Chondrocyte (in vitro differentiated cells): Measurements from ENCODE around the gene MYL6B. TPM values are rescaled to one million over a fixed set of nuclear protein-coding genes. Genes with fewer than 3 reads are reported as not detected.

ENCODE experiments used
- DNase-seq: peaks from one replicate; pipeline ENCODE4 v3.0.0; 2021; ENCODE audit warnings: mixed read lengths, low spot score
- H3K27ac Mint-ChIP-seq: one replicate; pipeline ENCODE4 v1.8.0; 2021; ENCODE audit warnings: mild to moderate bottlenecking, moderate library complexity, mixed read lengths; ENCODE audit not compliant: unreplicated experiment
- H3K27me3 Mint-ChIP-seq: 2 replicates; pipeline ENCODE4 v1.8.0; 2021; ENCODE audit warnings: low read depth, mixed read lengths
- H3K36me3 Mint-ChIP-seq: 2 replicates; pipeline ENCODE4 v1.8.0; 2021; ENCODE audit warnings: low read depth, mixed read lengths
- H3K4me1 Mint-ChIP-seq: 2 replicates; pipeline ENCODE4 v1.8.0; 2021; ENCODE audit warnings: low read depth, mild to moderate bottlenecking, mixed read lengths
- H3K4me3 Mint-ChIP-seq: one replicate; pipeline ENCODE4 v1.8.0; 2021; ENCODE audit warnings: mild to moderate bottlenecking, moderate library complexity, mixed read lengths; ENCODE audit not compliant: unreplicated experiment
- H3K9me3 Mint-ChIP-seq: 2 replicates; pipeline ENCODE4 v1.8.0; 2021; ENCODE audit warnings: low read depth, mixed read lengths
- total RNA-seq: library from RNA; stranded (reverse); gene quantifications from 3 replicates; pipeline ENCODE4 v1.2.1, GENCODE V29; 2021
- TF ChIP-seq, protein P1 (sequence below): fragments of 200-600 bp; sonication (generic); IDR thresholded peaks from 2 replicates; pipeline ENCODE4 v1.5.0; 2021; ENCODE audit warnings: antibody characterized with exemption, mild to moderate bottlenecking, moderate library complexity

The MYL6B gene
- total RNA-seq, 1 donor from 2014 or later: 70.5 TPM

DNA sequence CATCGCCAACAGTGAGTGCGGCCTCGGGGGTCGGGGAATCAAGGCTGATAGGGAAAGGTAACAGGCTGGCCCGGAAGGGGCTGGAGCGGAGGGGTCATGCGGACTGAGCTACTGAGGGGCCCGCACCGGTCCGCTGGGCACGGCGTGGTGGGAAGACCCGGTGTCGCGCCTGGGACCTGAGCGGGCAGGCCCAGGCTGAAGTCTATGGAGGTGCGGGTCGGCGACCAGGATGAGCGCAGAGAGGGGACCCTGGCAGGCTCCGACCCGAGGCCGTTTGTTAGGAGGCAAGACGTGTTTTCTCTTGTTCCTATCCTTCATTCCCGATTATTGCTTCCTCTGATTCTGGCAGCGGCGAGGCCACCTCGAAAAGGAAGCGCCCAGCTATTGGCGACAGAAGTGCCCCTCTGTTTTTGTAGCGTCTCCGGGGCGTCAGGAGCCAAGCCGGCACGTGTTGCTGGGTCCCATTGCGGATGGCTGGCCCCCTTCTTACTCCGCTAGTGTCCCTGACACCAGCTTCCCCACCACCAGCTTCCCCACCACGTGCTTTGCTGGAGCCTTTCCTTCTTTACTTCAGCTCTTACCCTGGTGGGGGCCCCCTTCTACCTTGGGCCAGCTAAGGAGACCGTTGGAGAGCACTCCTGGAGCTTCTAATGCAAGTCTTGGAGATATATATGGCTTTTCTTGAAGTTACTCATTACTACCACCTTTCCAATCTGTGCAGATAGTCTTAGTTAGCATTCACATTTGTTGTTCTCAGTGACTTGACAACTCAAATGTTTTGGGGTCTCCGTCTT, 47.4 kb upstream of the MYL6B start:
- Mint-ChIP-seq H3K27ac (peak overlapping the region; percentile 94), H3K36me3 (peaks cover 7% of the 10 kb centered on the region), H3K27me3 (no peaks in the 10 kb centered on the region), H3K4me3 (peak overlapping the region; percentile 99), H3K9me3 (no peaks in the 10 kb centered on the region), H3K4me1 (peaks cover 27% of the 10 kb centered on the region)
- no peak for DNase-seq
- TF ChIP-seq, protein P1, sequence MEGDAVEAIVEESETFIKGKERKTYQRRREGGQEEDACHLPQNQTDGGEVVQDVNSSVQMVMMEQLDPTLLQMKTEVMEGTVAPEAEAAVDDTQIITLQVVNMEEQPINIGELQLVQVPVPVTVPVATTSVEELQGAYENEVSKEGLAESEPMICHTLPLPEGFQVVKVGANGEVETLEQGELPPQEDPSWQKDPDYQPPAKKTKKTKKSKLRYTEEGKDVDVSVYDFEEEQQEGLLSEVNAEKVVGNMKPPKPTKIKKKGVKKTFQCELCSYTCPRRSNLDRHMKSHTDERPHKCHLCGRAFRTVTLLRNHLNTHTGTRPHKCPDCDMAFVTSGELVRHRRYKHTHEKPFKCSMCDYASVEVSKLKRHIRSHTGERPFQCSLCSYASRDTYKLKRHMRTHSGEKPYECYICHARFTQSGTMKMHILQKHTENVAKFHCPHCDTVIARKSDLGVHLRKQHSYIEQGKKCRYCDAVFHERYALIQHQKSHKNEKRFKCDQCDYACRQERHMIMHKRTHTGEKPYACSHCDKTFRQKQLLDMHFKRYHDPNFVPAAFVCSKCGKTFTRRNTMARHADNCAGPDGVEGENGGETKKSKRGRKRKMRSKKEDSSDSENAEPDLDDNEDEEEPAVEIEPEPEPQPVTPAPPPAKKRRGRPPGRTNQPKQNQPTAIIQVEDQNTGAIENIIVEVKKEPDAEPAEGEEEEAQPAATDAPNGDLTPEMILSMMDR: peak; percentile 5

- Mint-ChIP-seq H3K36me3 (peaks cover 11% of the 10 kb centered on the region), H3K4me1 (peaks cover 27% of the 10 kb centered on the region), H3K27ac (peak overlapping the region; percentile 94), H3K9me3 (no peaks in the 10 kb centered on the region), H3K4me3 (peak overlapping the region; percentile 99), H3K27me3 (no peaks in the 10 kb centered on the region)
- no peak for DNase-seq
- TF ChIP-seq, protein P1: peak; percentile 5
Measured at GRCh38 chr12:56105609-56105902, 46.8 kb upstream of the MYL6B start.

- TF ChIP-seq, protein P1: no peak
- Mint-ChIP-seq H3K4me1 (peaks cover 27% of the 10 kb centered on the region), H3K27me3 (no peaks in the 10 kb centered on the region), H3K27ac (no peak overlapping the region), H3K9me3 (no peaks in the 10 kb centered on the region), H3K4me3 (no peak overlapping the region), H3K36me3 (peaks cover 21% of the 10 kb centered on the region)
- no peak for DNase-seq
Measured at GRCh38 chr12:56107242-56107641, 45.1 kb upstream of the MYL6B start.

- DNase-seq: no peak
- peaks cover 16% of the 10 kb centered on the region for H3K4me1 Mint-ChIP-seq
- no peak overlapping the region for H3K4me3 Mint-ChIP-seq
- no peaks in the 10 kb centered on the region for H3K9me3 Mint-ChIP-seq
- TF ChIP-seq, protein P1: no peak
- H3K27me3 Mint-ChIP-seq: no peaks in the 10 kb centered on the region
- H3K27ac Mint-ChIP-seq: no peak overlapping the region
- peaks cover 32% of the 10 kb centered on the region for H3K36me3 Mint-ChIP-seq
Measured at GRCh38 chr12:56110571-56110970, 41.8 kb upstream of the MYL6B start.

DNA sequence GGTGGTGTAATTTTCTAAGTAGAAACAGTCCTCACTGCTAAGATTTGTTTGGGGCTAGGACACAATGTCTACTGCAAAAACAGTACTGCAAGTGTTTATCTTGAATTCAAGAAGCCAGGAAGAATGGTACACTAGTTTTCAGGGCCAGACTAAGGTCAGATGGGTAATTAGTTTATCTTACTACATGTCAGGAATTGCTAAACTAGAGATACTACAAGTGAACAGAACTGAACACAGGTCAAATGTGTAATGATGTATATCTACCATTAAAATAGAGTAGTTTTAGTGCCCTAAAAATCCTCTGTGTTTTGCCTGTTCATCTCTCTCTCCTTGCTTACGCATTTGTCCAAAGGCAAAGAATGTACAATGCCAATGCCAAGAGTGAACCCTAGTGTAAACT, 38.3 kb upstream of the MYL6B start:
- no peak for DNase-seq
- H3K9me3 Mint-ChIP-seq: no peaks in the 10 kb centered on the region
- H3K4me3 Mint-ChIP-seq: no peak overlapping the region
- H3K27ac Mint-ChIP-seq: no peak overlapping the region
- no peaks in the 10 kb centered on the region for H3K27me3 Mint-ChIP-seq
- H3K4me1 Mint-ChIP-seq: peaks cover 21% of the 10 kb centered on the region
- peaks cover 32% of the 10 kb centered on the region for H3K36me3 Mint-ChIP-seq
- TF ChIP-seq, protein P1: no peak
